ENCODE results near the gene DGLUCY.
"Not testable (repeated sequence)": the region's sequence is repeated elsewhere in the genome, so short reads cannot be mapped to it uniquely, and the experiment has no call there.

Gene DGLUCY

DNA sequence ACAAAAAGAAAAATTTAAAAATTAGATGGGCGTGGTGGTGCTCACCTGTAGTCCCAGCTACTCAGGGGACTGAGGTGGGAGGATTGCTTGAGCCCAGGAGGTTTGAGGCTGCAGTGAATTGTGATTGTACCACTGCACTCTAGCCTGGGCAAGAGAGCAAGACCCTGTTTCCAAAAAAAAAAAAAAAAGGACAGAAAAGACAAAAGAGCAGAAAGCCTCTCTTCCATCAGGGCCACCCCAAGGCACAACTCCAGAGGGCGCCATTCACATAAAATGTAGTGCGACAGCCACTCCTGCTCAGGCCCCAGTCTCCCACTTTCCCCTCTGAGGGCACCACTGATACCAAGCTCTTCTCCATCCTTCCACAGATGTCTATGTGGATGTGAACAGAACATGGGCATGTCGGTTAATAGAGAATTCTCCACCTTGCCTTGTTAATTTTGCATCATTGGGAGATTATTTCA is 41.8 kb downstream of the DGLUCY start:
- TF ChIP-seq, protein P1, sequence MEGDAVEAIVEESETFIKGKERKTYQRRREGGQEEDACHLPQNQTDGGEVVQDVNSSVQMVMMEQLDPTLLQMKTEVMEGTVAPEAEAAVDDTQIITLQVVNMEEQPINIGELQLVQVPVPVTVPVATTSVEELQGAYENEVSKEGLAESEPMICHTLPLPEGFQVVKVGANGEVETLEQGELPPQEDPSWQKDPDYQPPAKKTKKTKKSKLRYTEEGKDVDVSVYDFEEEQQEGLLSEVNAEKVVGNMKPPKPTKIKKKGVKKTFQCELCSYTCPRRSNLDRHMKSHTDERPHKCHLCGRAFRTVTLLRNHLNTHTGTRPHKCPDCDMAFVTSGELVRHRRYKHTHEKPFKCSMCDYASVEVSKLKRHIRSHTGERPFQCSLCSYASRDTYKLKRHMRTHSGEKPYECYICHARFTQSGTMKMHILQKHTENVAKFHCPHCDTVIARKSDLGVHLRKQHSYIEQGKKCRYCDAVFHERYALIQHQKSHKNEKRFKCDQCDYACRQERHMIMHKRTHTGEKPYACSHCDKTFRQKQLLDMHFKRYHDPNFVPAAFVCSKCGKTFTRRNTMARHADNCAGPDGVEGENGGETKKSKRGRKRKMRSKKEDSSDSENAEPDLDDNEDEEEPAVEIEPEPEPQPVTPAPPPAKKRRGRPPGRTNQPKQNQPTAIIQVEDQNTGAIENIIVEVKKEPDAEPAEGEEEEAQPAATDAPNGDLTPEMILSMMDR (conservative IDR thresholded peaks at IDR 0.05; ENCODE audit: control insufficient read depth, insufficient read depth, low read depth, low read length): no peak
- no peak overlapping the region for H3K4me3 ChIP-seq (ENCODE audit: control insufficient read depth, low read depth, low read length)
- no peak for DNase-seq (ENCODE audit: low read depth)

DNA sequence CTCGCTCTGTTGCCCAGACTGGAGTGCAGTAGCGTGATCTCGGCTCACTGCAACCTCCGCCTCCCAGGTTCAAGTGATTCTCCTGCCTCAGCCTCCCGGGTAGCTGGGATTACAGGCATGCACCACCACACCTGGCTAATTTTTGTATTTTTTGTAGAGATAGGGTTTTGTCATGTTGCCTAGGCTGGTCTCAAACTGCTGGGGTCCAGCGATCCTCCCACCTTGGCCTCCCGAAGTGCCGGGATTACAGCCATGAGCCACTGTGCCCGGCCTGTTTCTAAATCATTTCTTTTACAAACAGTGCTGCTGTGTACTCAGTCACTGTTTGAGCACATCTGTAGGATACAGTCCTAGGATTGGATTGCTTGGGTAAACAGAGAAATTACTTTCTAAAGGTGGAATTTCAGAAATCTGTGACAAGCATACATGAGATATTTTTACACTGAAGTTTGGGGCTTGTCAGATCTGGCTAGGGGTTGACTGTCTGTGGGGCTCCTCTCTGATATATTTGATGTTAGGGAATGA is 42.3 kb downstream of the DGLUCY start:
- H3K4me3 ChIP-seq (ENCODE audit: control insufficient read depth, low read depth, low read length); DNase-seq (ENCODE audit: low read depth): not testable (repeated sequence)

DNA sequence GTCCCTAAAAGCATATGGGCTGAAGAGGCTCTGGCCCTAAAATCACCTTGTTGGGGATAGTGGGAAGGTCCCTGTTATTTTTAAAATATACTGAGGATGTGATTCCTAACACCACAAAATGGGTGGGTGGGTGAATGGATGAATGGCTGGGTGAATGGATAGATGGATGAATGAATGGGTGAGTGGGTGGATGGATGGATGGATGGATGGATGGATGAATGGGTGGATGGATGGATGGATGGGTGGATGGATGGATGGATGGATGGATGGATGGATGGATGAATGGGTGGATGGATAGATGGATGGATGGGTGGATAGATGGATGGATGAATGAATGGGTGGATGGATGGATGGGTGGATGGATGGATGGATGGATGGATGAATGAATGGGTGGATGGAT is 43.0 kb downstream of the DGLUCY start:
- not testable (repeated sequence) for H3K4me3 ChIP-seq (ENCODE audit: control insufficient read depth, low read depth, low read length); DNase-seq (ENCODE audit: low read depth)

DNA sequence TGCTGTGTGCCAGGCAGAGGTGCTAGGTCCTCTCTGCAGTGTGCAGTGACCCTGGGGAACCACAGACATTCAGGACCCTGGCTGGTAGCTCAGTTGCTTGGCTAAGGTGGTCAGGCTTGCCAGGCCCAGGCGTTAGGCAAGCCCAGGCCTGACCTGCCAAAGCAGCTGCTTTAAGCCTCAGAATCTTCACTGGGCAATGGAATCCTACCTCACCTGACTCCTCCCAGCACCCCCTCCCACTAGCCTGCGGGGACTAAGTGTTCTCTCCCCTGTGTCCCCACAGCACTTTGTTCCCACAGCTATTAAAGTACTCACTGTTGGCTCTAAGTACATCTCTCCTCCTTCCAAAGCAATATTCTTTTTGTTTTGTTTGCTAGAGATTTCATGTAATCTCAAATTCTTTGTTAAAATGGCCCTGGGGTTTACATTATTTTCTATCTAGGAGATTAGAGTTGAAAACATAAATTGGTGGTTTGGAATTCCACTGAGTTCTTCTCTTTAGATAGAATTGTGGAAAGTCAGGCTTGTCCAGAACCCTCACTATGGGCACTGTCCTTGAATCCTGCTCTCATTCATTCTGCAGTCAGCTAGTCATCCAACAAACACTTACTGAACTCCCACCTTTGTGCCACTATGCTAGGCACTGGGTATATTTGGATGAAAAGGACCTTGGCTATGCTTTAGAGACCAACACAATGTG is 44.4 kb downstream of the DGLUCY start:
- H3K4me3 ChIP-seq (ENCODE audit: control insufficient read depth, low read depth, low read length): no peak overlapping the region
- TF ChIP-seq, protein P1 (conservative IDR thresholded peaks at IDR 0.05; ENCODE audit: control insufficient read depth, insufficient read depth, low read depth, low read length): no peak
- no peak for DNase-seq (ENCODE audit: low read depth)

DNA sequence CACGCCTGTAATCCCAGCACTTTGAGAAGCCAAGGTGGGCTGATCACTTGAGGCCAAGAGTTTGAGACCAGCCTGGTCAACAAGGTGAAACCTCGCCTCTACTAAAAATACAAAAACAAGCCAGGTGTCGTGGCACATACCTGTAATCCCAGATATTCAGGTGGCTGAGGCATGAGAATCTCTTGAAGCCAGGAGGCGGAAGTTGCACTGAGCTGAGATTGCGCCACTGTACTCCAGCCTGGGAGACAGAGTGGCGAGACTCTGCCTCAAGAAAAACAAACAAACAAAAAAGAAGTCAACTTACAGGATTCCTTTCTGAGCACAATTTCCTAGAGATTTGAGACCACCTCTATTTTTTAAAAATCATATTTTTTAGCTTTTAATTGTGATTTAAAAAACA is 45.3 kb downstream of the DGLUCY start:
- H3K4me3 ChIP-seq (ENCODE audit: control insufficient read depth, low read depth, low read length): no peak overlapping the region
- TF ChIP-seq, protein P1 (conservative IDR thresholded peaks at IDR 0.05; ENCODE audit: control insufficient read depth, insufficient read depth, low read depth, low read length): no peak
- no peak for DNase-seq (ENCODE audit: low read depth)

DNA sequence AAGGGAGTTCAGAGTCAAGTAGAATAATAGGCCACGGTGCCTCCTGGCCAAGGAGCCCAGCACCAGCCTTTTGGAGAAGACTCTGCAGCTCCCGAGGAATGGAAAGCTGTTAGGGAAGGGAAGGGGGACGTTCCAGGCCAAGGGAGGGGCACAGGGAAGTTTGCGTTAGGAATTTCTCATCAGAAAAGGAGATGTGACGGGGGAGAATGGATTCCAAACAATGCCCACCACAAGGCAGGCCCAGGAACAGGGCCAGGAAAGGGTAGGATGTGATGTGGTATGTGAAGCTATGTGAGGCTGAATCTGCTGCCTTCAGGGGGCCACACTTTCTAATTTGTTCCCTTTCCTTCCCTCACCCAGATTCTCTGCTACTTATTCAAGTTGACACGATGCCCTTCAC is 46.0 kb downstream of the DGLUCY start:
- no peak overlapping the region for H3K4me3 ChIP-seq (ENCODE audit: control insufficient read depth, low read depth, low read length)
- DNase-seq (ENCODE audit: low read depth): no peak
- TF ChIP-seq, protein P1 (conservative IDR thresholded peaks at IDR 0.05; ENCODE audit: control insufficient read depth, insufficient read depth, low read depth, low read length): no peak

DNA sequence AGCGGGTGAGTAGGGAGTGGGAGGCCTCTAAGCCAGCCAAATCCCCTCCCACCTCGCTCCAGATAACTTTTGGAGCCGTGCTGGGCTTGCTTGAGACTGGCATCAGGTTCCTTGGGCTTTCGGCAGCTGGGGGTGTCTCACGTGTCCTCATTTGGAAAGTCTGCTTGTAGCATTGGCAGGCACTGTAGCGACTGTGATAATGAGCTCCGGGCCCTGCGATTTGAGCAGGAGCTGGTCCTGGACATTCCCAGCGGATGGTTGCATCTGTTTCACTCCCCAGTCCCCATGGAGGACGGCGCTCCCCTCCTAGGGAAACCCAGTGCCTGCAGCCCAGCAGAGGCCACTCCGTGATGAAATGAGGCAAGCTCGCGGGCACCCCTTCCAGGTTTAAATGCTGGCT is 49.4 kb downstream of the DGLUCY start:
- DNase-seq (ENCODE audit: low read depth): no peak
- no peak overlapping the region for H3K4me3 ChIP-seq (ENCODE audit: control insufficient read depth, low read depth, low read length)
- TF ChIP-seq, protein P1 (conservative IDR thresholded peaks at IDR 0.05; ENCODE audit: control insufficient read depth, insufficient read depth, low read depth, low read length): no peak

DNA sequence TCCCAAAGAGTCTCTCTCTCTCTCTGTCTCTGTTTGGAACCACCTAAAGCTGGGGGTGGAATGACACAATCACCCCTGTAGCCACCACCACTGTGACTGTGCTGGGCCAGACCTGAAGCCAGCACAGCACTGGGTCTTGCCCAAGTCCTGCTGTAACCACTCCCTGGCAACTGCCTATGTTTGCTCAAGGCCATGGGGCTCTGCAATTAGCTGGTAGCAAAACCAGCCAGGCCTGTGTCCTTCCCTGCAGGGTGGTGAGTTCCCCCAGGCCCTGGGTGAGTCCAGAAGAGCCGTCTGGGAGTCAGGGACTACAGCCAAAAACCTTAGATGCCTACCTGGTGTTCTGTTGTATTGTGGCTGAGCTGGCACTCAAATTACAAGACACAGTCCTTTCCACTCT is 50.8 kb downstream of the DGLUCY start:
- no peak for DNase-seq (ENCODE audit: low read depth)
- TF ChIP-seq, protein P1 (conservative IDR thresholded peaks at IDR 0.05; ENCODE audit: control insufficient read depth, insufficient read depth, low read depth, low read length): no peak
- H3K4me3 ChIP-seq (ENCODE audit: control insufficient read depth, low read depth, low read length): no peak overlapping the region
